HepG2 (cell line): ENCODE results near the gene BCAS4. TPM values are rescaled to one million over a fixed set of nuclear protein-coding genes. Genes with fewer than 3 reads are reported as not detected.

Experiments
- BCL3 ChIP-seq: sonication (generic); formaldehyde crosslinking; IDR thresholded peaks from 2 replicates; pipeline ENCODE4 v1.5.1; 2020; ENCODE audit warnings: mild to moderate bottlenecking, missing genetic modification reagents, moderate library complexity
- CSRNP2 ChIP-seq: sonication (generic); formaldehyde crosslinking; conservative IDR thresholded peaks from 2 replicates; pipeline ENCODE4 v1.8.0; 2022; ENCODE audit warnings: low read depth, missing genetic modification reagents
- DZIP1 ChIP-seq: sonication (generic); formaldehyde crosslinking; IDR thresholded peaks from 2 replicates; pipeline ENCODE4 v1.5.0; 2020; ENCODE audit warnings: mild to moderate bottlenecking, missing genetic modification reagents
- GTF3A ChIP-seq: sonication (generic); formaldehyde crosslinking; conservative IDR thresholded peaks from 2 replicates; pipeline ENCODE4 v1.4.0; 2020; ENCODE audit warnings: mild to moderate bottlenecking, missing genetic modification reagents
- KAT8 ChIP-seq: IDR thresholded peaks from 2 replicates; pipeline ENCODE4 v1.6.1; 2016; ENCODE audit warnings: missing genetic modification reagents, missing compliant biosample characterization
- KMT2B ChIP-seq: IDR thresholded peaks from 2 replicates; pipeline ENCODE4 v1.6.1; 2016; ENCODE audit warnings: missing genetic modification reagents, missing compliant biosample characterization
- PHF8 ChIP-seq: sonication (generic); formaldehyde crosslinking; IDR thresholded peaks from 2 replicates; pipeline ENCODE4 v1.5.0; 2020; ENCODE audit warnings: missing genetic modification reagents
- RBM22 ChIP-seq: fragments of 200-400 bp; formaldehyde crosslinking; optimal IDR thresholded peaks from 2 replicates; pipeline ENCODE3; 2017; ENCODE audit warnings: mild to moderate bottlenecking, low read length, moderate library complexity
- SIX1 ChIP-seq: sonication (generic); formaldehyde crosslinking; IDR thresholded peaks from 2 replicates; pipeline ENCODE4 v1.4.0; 2020; ENCODE audit warnings: missing genetic modification reagents, borderline replicate concordance
- STAT5B ChIP-seq: sonication (generic); formaldehyde crosslinking; IDR thresholded peaks from 2 replicates; pipeline ENCODE4 v1.4.0; 2020; ENCODE audit warnings: missing genetic modification reagents
- ZBTB26 ChIP-seq: IDR thresholded peaks from 2 replicates; pipeline ENCODE4 v1.6.1; 2016; ENCODE audit warnings: missing compliant biosample characterization, missing genetic modification reagents, borderline replicate concordance
- ZNF44 ChIP-seq: sonication (generic); formaldehyde crosslinking; IDR thresholded peaks from 2 replicates; pipeline ENCODE4 v1.5.1; 2020; ENCODE audit warnings: mild to moderate bottlenecking, missing genetic modification reagents
- ZNF703 ChIP-seq: sonication (generic); formaldehyde crosslinking; IDR thresholded peaks from 2 replicates; pipeline ENCODE4 v1.5.1; 2020; ENCODE audit warnings: missing genetic modification reagents, mild to moderate bottlenecking, moderate library complexity, borderline replicate concordance
- ZNF883 ChIP-seq: sonication (generic); formaldehyde crosslinking; IDR thresholded peaks from 2 replicates; pipeline ENCODE4 v1.5.1; 2020; ENCODE audit warnings: mild to moderate bottlenecking, missing genetic modification reagents; ENCODE audit errors: not compliant biosample characterization
- ZNF891 ChIP-seq: sonication (generic); formaldehyde crosslinking; IDR thresholded peaks from 2 replicates; pipeline ENCODE4 v1.5.0; 2020; ENCODE audit warnings: mild to moderate bottlenecking, missing genetic modification reagents
- polyA plus RNA-seq, 8 experiments: library from polyadenylated mRNA; depleted of rRNA in 3 of 8; stranded (reverse) in 7 of 8; unstranded in 1 of 8; fragments of >200 nt; fragmentation: Illumina TruSeq in 4 of 8; extraction: Trizol in 4 of 8; gene quantifications; 2 replicates each; pipeline versions ENCODE4 v1.2.1 to v1.2.3, GENCODE V29; 2011 to 2016; ENCODE audit warnings: low read depth in 4 of 8, missing spikeins in 1 of 8, mixed read lengths in 1 of 8; ENCODE audit not compliant: insufficient read depth in 1 of 8
- total RNA-seq, 5 experiments: library from RNA; depleted of rRNA; stranded (reverse); fragments of >200 nt; fragmentation: Illumina TruSeq; extraction: Trizol; gene quantifications; 2 replicates each; pipeline ENCODE4 v1.2.3, GENCODE V29; 2016; ENCODE audit warnings: low read depth in 1 of 5
- TF ChIP-seq, protein P1 (sequence below): sonication (generic); formaldehyde crosslinking; IDR thresholded peaks from 2 replicates; pipeline ENCODE4 v1.4.0; 2020; ENCODE audit warnings: mild to moderate bottlenecking, missing genetic modification reagents

Gene BCAS4
- total and polyA plus RNA-seq, 2 of the 13 experiments (the other 11 are each of a cell fraction or from before 2014, with no cell fraction given), result 7.2 to 8.0 TPM

DNA sequence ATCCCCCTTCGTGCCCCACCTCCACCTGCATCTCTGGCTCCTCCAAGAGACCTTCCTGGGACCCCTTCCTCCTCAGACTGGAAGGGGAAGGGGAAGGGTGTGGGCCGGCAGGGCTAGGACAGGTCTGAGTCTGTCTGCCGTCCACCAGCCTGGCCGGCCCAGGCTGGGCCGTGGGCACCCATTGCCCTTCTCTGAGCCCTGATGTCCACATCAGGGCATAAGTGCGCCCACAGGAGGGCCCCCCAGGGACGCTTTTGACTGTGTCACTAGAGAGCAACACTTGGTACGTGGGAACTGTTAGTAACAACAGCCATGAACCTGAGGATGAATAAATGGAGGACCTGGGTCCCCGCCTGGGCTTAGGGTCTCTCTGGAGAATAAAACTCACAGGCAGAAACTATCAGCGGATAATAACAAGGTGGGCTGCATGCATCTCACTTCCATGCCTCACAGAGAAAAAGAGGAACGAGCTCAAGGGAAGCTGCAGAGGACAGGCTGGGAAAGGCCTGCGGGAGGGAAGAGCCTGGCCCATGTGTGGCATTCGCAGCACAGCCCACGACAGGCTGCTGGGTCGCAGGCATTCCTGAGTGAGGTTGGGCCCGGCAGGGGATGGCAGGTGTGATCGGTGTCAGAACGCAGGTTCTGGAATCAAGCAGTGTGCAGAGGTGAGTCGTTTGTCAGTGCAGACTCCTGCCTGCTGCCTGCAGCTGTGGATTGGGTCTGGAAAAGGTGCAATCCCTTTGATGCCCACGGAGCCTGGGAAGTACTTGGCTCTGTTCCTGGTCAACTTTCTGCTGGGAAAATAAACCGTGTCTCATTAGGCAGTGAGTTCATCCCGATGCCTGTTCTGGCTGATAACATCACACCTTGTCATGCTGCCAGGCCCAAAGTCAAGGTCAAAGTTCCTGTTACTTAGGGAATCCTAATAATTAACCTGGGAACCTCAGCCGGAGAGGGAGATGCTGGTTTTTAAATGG lies 60.9 kb downstream of the BCAS4 start (continued):
- TF ChIP-seq KAT8 (CRISPR knock-in tag) (no peak), CSRNP2 (CRISPR knock-in tag) (no peak), GTF3A (CRISPR knock-in tag) (no peak), ZNF44 (no peak), KMT2B (no peak), SIX1 (CRISPR knock-in tag) (no peak), PHF8 (no peak), ZBTB26 (CRISPR knock-in tag) (no peak; the same call in 1 of the 2 replicates), BCL3 (CRISPR knock-in tag) (0 out of 2 replicates have a peak, but pooled peaks have one; percentile 24), ZNF891 (CRISPR knock-in tag) (no peak), STAT5B (CRISPR knock-in tag) (no peak), ZNF883 (CRISPR knock-in tag) (peak; percentile 42), DZIP1 (CRISPR knock-in tag) (no peak), RBM22 (no peak), ZNF703 (no peak)
- TF ChIP-seq, protein P1, sequence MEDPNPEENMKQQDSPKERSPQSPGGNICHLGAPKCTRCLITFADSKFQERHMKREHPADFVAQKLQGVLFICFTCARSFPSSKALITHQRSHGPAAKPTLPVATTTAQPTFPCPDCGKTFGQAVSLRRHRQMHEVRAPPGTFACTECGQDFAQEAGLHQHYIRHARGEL, result no peak
